ENCODE results near the gene GRWD1. TPM values are rescaled to one million over a fixed set of nuclear protein-coding genes. Genes with fewer than 3 reads are reported as not detected.

GRWD1 gene
- total and polyA plus RNA-seq, 2 of the 13 experiments (the other 11 are each of a cell fraction or from before 2014, with no cell fraction given), result 10.8 to 46.6 TPM

- TF ChIP-seq ZNF704 (CRISPR knock-in tag; IDR thresholded peaks at IDR 0.05; ENCODE audit: borderline replicate concordance) (no peak), KLF6 (CRISPR knock-in tag; IDR thresholded peaks at IDR 0.05) (peak; percentile 42; the same call in 1 of the 2 replicates), ERF (CRISPR knock-in tag; IDR thresholded peaks at IDR 0.05) (peak; percentile 41; the same call in 1 of the 2 replicates), CREB1 (IDR thresholded peaks at IDR 0.05) (peak; percentile 88), CREB1 (CRISPR knock-in tag; IDR thresholded peaks at IDR 0.05) (peak; percentile 96), CBX2 (IDR thresholded peaks at IDR 0.05; ENCODE audit: low read depth, low read length) (no peak), CBX2 (CRISPR knock-in tag; IDR thresholded peaks at IDR 0.05; ENCODE audit: low read depth) (no peak), TFAP4 (IDR thresholded peaks at IDR 0.05; ENCODE audit: borderline replicate concordance, low read depth) (no peak; the same call in 1 of the 2 replicates), ZBTB49 (CRISPR knock-in tag; IDR thresholded peaks at IDR 0.05; ENCODE audit: borderline replicate concordance) (no peak), ATF2 (CRISPR knock-in tag; IDR thresholded peaks at IDR 0.05) (peak; percentile 71), ZNF841 (CRISPR knock-in tag; IDR thresholded peaks at IDR 0.05; ENCODE audit: borderline replicate concordance) (no peak), JUN (CRISPR knock-in tag; IDR thresholded peaks at IDR 0.05) (0 out of 2 replicates have a peak, but pooled peaks have one; percentile 24), SNAPC2 (CRISPR knock-in tag; IDR thresholded peaks at IDR 0.05) (0 out of 2 replicates have a peak, but pooled peaks have one; percentile 54), ZBTB20 (CRISPR knock-in tag; IDR thresholded peaks at IDR 0.05; ENCODE audit: borderline replicate concordance, low read depth) (no peak), ZNF619 (CRISPR knock-in tag; IDR thresholded peaks at IDR 0.05) (peak; percentile 58; the same call in 1 of the 2 replicates), ELF4 (CRISPR knock-in tag; IDR thresholded peaks at IDR 0.05; ENCODE audit: borderline replicate concordance) (peak; percentile 96), SIN3A (IDR thresholded peaks at IDR 0.05; ENCODE audit: borderline replicate concordance, low read depth, low read length) (peak; percentile 85; the same call in 1 of the 2 replicates), LCORL (IDR thresholded peaks at IDR 0.05) (no peak), LCORL (CRISPR knock-in tag; IDR thresholded peaks at IDR 0.05) (peak; percentile 49; the same call in 1 of the 2 replicates)
- TF ChIP-seq, protein P1, sequence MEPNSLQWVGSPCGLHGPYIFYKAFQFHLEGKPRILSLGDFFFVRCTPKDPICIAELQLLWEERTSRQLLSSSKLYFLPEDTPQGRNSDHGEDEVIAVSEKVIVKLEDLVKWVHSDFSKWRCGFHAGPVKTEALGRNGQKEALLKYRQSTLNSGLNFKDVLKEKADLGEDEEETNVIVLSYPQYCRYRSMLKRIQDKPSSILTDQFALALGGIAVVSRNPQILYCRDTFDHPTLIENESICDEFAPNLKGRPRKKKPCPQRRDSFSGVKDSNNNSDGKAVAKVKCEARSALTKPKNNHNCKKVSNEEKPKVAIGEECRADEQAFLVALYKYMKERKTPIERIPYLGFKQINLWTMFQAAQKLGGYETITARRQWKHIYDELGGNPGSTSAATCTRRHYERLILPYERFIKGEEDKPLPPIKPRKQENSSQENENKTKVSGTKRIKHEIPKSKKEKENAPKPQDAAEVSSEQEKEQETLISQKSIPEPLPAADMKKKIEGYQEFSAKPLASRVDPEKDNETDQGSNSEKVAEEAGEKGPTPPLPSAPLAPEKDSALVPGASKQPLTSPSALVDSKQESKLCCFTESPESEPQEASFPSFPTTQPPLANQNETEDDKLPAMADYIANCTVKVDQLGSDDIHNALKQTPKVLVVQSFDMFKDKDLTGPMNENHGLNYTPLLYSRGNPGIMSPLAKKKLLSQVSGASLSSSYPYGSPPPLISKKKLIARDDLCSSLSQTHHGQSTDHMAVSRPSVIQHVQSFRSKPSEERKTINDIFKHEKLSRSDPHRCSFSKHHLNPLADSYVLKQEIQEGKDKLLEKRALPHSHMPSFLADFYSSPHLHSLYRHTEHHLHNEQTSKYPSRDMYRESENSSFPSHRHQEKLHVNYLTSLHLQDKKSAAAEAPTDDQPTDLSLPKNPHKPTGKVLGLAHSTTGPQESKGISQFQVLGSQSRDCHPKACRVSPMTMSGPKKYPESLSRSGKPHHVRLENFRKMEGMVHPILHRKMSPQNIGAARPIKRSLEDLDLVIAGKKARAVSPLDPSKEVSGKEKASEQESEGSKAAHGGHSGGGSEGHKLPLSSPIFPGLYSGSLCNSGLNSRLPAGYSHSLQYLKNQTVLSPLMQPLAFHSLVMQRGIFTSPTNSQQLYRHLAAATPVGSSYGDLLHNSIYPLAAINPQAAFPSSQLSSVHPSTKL (CRISPR knock-in tag; IDR thresholded peaks at IDR 0.05), result no peak
Observed at GRCh38 chr19:48445606-48446481, at the start of gene GRWD1 (continued).

Data from HepG2 (cell line).